Central memory CD4-positive, alpha-beta T cell (primary cell): ENCODE results near the gene ARL6IP4.
"Not testable (repeated sequence)": the region's sequence is repeated elsewhere in the genome, so short reads cannot be mapped to it uniquely, and the experiment has no call there.

Source experiments
- DNase-seq: peaks from one replicate; pipeline ENCODE4 v3.0.0; 2022
- total RNA-seq, 3 experiments: gene quantifications; one replicate each; lab custom pipeline; 2026; lab: John Stamatoyannopoulos, UW

The ARL6IP4 gene
- total RNA-seq: 0.67 to 2.5 (median 1.4) reads per million in 3 experiments

DNA sequence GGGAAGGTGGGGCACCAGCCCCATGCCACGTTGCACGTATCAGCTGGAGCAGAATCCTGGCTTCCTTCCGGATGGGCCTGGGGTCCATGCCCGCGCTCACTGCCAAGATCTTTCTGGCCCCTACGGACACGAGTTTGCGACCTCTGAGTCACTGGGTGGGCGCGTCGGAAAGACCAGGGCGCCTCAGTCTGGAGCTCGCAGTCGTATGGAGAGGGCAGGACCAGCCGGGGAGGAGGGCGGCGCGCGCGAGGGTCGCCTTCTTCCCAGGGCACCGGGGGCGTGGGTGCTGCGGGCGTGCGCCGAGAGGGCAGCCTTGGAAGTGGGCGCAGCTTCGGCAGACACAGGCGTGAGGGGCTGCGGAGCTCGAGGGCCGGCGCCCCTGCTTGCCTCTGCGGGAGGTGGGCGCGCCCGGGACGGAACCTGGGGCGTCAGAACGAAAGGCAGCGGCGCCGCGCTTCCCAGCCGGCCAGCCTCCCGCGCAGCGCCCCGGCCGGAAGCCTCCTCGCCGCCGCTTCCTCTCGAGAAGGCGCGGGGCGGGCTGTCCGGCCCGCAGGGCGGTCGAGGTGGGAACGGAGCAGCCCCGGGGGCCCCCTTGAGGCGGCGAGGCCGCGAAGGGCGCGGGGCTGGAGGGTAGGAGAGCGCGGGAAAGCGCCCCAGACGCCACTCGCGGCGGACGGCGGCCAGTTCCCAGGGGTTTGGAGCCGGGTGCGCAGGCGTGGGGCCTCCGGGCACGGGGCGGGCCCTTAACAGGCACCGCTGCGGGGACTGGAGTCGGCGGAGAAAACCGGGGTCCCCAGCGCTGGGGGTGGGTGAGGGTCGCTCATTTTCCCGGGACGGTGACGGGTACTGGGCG is at the start of gene ARL6IP4:
Gene ARL6IP4 (plus strand): TSS at position 499 of the 853 bp plus-strand sequence. CDS start 459 bp downstream, outside the sequence.
- peak; percentile 60 for DNase-seq

DNA sequence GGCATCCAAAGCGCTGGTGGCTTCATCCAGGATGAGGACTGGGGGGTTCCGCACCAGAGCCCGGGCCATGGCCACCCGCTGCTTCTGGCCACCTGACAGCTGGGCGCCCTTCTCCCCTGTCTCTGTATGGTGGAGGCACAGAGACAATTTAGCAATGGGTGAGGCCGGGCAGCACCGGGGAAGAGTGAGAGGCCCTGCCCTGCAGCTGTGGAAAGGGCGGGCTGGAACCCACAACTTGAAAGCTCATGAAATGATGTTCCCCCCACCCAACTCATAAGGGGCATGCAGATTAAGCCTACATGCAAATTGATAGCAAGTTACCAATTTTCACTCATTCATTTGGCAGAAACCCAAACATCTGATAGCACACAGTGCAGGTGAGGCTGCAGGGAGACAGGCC is 48.3 kb upstream of the ARL6IP4 start:
- DNase-seq: no peak

DNA sequence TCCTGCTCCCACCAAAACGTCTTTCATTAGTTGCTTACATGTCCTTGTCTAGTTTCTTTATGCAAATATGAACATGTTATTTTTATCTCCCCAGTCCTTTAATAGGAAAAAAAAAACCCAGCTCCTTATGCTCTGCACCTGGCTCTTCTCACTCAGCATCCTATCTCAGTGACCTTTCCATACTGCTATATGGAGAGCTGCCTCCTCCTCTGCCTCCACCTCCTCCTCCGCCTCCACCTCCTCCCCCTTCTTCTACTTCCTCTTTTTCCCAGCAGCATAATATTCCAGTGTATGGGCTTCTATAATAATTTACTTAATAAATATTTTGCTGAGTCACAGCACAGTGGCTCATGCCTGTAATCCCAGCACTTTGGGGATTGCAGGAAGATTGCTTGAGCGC is 45.8 kb upstream of the ARL6IP4 start:
- DNase-seq: no peak

DNA sequence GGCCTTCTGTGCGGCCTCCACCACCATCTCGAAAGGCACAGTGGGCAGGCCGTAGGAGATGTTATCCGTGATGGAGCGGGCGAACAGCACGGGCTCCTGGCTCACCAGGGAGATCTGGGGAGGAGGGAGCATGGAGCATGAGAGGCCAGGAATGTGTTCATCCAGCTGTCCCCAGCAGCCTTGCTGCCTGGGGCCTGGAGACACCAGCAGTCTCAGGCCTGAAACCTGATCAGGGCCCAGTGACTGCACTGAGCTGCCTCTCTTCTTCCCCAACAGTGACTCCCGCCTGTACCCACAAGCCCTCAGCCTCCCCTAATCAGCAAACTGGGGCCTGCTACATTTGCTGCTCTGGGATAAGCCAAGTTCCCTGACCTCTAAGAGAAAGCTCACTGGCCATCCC is 45.2 kb upstream of the ARL6IP4 start:
- DNase-seq: no peak

DNA sequence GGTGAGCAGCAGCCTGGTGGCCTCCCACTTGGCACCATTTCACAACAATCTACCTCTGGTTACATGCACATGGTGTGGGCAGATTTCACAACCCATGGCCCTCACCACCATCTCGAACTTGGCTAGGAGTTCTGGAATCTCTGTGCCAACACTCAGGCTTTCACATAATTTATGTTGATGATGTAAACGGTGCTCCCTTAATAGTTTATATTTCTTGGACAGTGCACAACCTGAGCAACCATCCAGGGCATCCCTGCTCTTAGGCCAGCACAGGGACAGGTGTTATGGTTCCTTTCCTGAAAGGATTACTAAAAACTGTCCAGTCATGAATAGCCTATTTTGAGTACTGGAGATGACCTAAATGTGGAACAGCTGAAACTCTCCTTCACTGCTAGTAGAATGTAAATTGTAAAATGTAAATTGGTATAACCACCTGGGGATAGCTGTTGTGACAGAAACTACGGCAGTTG is 42.8 kb upstream of the ARL6IP4 start:
- no peak for DNase-seq

DNA sequence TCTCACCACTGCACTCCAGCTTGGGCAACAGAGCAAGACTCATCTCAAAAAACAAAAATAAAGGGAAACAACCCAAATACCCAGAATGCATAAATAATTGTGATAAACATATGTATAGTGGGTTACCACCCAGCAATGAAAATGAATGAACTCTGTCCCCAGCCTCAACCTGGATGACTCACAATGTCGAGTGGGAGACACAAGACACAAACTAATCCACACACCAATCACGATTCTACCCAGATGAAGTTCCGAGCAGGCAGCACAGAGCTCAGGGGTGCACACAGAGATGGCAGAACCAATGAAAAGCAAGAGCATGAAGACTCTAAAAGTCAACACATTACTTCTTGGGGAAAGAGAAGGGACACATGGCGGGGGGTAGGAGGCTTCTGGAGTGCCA is 41.4 kb upstream of the ARL6IP4 start:
- no peak for DNase-seq

DNA sequence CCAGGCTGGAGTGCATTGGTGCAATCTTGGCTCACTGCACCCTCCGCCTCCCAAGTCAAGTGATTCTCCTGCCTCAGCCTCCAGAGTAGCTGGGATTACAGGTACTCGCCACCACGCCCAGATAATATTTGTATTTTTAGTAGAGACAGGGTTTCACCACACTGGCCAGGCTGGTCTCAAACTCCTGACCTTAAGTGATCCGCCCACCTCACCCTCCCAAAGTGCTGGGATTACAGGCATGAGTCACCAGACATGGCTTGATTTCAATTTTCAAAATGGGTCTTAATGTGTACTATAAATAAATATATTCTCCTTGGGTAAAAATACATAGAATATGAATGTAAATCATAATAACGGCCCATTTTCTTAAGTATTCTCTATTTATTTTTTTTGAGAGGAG is 39.1 kb upstream of the ARL6IP4 start:
- not testable (repeated sequence) for DNase-seq

DNA sequence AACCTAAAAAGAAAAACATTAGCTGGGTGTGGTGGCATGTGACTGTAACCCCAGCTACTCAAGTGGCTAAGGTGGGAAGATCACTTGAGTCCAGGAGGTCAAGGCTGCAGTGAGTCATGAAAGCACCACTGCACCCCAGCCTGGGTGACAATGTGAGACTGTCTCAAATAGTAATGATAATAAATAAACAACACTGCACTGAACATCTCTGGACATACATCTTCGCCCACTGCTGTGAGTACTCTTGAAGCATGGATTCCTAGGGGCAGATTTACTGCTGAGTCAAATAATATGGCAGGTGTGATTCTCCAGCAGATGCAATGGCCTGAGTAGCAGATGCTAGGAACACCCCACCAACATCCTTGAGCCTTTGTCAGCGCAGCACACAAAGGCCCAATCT is 37.8 kb upstream of the ARL6IP4 start:
- DNase-seq: no peak

DNA sequence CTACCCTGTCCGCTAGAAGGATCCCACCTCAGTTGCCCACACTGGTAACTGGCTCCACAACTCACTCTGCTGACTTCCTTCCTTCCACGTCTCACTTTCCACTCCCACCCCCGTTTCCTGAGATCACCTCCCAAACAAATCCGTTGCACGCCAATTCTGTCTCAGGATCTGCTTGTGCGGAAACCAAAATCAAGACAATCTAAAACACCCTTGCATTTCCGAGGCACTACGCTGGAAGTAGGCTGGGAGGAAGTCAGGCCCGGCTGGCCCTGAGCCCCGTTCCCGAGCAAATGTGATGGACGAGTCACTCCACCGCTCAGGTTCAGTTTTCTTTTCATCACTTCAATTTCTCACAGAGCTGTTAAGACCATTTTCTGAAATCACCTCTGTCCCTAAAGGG is 37.3 kb upstream of the ARL6IP4 start:
- DNase-seq: no peak

DNA sequence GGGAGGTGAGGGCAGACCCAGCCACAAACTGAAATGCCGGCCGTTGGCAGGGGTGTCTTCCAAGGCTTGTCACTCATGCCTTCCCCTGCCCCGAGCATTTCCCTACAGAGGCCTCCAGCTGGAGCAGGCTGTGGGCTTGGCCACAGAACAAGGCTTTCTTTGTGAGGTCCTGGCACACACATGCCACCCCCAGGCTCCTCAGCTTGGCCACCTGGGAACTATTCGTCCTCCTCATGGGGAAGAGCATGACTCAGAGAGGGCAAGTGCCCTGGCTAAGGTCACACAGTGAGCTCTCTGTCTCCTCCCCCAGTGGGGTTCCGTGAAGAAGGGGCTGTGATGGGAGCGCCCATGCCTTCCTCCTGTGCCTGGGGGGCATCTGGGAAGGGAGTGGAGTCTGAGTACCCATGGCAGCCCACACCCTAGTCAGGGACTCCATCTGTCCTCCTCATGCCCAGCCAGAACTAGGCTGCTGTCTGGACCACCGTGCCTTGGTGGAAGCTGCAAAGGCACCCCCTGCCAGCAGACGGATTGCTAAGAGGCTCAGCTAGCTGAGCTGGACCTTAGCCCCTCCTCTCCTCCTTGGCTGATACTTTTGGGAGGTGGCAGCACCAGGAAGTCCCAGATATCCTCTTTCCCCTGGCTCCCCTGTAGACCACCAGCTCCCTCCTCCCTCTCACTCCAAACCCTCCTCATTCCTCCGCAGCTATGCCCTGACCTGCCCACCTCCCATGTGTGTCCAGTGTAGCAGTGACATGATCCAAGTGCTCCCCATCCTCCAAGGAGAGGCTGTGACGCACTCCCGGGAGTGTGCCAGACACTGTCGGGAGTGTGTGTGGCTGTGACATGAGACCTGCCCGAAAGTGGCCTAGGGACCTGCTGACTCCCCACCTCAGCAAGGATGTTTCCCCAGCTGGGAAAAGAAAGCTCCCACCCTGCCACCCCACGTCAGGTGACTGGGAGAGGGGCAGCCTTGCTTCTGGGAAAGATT is 35.6 kb upstream of the ARL6IP4 start:
- no peak for DNase-seq

DNA sequence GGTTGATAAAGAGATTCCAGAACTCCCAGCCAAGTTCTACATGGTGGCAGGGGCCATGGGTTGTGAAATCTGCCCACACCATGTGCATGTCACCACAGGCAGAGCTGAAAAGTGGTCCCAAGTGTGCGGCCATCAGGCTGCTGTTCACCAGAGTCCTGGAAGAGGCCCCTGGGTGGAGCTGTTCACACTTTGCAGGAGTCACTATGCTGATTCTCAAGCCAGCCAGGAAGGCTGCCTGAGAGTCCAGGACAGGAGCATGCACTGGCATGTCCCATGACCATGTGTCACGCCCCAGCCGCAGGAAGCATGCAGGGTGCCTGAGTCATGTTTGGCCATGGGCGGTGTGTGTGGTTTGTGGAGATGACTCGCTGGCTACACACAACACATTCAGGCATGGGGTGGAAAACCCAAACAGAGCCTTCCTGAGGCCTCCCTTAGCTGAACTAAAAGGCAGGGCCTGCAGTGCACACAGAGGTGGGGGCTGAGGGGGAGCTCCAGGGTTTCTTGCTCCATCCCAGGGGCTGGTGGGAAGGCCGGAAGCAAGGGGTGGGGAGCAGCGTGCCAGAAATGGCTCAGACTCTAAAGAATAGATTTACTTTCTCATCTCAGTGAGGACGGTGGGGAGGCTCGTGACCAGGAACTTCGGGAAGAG is 33.7 kb upstream of the ARL6IP4 start:
- peak; percentile 17 for DNase-seq

DNA sequence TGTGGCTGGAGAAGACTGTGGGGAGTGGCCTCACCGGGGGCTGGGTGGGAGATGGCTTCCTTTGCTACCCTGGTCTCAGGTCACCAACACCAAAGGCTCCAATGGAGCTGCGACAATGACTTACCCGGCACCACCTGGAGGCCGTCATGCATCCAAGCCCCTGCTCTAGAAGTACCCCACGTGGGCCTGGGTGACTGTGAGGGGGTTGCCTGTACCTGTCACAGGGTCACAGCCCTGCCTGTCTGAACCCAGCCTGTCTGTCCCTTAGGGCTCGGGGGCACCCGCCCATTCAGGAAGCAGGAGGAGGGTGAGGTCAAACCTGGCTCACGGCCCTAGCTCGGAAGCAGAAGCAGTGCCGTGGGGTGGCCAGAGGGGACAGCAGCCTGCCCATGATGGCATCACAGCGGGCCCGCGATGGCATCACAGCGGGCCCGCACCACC is 33.1 kb upstream of the ARL6IP4 start:
- no peak for DNase-seq

DNA sequence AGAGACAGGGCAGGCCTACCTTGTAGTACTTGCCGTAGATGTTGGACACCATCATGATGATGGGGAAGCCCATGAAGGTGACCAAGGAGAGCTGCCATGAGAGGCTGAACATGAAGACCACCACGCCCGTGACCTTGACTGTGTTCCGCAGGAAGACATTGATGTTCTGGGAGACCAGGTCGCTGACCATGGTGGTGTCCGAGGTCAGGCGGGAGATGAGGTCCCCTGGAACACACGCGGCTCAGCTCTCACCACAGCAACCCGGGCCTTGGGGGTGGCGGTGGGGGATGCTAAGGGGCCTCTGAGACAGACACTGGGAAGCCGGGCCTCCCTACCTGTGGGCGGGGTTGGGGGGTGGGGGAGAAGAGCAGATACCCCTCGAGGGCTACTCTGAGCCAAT is 31.9 kb upstream of the ARL6IP4 start:
- no peak for DNase-seq

DNA sequence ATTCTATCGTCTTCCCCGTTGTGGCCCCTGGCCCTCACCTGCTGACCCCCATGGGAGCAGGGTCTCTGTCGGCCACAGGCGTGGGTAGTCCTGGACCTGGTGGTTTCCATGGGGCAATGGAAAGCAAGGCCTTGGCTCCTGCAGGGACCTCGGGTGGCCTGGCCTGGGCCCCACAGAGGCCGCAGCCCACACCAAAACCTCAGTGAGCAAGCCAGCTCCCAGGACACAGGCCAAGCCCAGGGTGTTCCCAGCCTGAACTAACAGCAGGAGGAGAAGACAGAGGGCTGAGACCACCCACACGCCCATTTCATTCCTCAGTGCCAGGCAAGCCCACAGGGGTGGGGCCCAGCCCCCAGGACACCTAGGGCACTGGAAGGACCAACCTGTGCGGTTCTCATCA is 31.1 kb upstream of the ARL6IP4 start:
- DNase-seq: no peak

DNA sequence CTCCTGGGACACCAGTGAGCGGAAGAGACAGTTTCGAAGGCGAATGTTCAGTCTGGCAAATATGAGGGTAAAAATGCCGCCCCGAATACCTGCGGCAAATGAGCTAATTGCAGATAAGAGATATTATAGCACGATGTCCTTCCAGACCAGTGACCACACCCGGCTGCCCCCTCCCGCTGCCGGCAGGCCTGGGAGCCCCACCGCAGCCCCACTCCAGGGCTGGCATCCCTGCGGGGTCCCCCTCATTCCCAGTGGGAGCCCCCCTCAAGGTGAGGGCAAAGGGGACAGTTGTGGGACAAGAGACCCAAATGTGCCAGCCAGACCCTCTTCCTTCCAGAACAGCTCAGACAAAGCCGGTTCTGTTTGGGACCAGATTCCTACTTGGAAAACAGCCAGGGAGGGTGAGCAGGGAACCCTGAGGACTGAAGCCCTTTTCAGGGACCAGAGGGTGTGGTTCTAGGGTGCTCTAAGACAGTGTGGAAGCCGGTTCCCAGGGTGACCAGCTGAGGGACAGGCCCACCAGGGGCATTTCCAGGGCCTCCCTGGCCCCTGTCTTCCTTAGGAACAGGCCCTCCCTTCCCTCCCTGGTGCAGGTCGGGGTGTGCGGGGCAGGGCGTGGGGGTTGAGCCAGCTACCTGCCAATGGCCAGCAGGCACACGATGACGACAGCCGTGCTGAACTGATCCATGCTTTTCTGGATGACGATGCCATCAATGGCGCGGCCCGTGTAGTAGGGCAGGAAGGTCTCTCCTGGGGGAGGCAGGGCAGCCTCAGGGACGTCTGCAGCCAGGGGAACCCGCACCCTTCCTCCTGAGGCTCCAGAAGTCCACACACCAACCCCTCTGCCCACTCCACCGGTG is 30.4 kb upstream of the ARL6IP4 start:
- no peak for DNase-seq

DNA sequence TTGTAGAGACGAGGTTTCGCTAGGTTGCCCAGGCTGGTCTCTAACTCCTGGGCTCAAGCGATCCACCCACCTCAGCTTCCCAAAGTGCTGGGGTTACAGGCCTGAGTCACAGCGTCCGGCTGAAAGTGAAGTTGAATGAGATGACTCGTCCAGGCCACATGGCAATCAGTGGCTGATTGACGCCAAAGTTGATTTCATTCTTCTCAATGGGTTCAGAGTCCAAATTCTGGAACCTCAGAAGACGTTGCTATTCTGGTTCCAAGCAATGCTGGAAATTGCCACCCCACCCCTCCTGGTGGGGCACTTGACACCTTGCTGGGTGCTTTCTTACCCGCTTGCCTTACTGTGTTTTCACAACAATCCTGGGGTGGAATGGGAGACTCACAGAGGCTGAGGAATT is 29.1 kb upstream of the ARL6IP4 start:
- no peak for DNase-seq

DNA sequence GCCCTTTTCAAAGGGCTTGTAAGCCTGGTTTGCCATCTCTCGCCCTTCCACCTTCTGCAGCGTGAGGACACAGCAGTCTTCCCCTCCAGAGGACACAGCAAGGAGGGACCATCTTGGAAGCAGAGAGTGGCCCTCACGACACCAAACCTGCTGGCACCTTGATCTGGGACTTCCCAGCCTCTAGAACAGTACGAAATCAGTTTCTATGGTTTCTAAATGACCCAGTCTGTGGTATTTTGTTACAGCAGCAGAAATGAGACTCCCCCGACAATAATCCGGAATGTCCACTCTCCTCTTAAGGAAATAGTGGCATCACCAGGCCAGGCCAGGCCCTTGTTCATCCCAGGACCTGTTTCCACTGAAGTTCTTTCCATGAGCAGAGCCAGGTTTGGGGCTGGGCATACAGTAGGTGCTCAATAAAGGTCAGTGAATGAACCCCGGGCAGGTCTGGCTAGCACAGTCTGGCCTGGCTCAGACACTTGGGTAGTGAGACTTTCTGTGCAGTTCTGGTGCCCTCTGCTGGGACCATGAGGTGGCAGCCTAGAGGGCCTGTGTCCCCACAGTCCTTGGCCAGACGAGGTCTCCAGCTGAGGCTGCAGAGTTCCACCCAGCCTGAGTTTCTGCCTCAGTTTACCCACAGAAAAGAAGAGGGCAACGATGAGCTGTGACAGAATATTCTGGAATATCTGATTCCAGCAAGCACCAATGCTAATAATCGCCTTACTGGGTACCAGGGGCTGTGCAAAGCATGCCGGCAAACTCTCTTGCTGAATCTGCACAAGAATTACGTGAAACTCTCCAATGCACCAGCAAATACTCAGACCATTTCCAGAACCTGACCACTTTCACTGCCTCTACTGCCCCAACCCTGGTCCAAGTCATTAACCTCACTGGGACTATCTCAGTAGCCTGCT is 28.2 kb upstream of the ARL6IP4 start:
- DNase-seq: peak; percentile 63

DNA sequence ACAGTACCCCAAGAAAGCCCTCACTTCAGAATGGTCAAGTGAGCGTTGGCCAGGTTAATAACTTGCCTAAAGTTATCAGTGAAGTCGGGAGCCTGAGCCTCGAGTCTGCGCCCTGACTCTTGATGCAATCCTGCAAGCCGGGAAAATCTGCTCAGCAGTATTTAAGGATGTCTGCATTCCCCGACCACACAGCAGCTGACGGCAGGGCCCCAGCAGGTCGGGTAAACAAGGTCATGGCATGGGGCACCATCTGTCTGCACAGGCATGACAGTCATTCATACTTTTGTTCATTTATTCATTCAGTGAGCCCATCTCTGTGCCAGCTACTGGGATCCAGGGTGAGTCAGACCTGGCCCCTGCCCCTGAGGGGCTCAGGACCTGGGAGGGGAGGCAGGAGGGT is 25.3 kb upstream of the ARL6IP4 start:
- DNase-seq: no peak

DNA sequence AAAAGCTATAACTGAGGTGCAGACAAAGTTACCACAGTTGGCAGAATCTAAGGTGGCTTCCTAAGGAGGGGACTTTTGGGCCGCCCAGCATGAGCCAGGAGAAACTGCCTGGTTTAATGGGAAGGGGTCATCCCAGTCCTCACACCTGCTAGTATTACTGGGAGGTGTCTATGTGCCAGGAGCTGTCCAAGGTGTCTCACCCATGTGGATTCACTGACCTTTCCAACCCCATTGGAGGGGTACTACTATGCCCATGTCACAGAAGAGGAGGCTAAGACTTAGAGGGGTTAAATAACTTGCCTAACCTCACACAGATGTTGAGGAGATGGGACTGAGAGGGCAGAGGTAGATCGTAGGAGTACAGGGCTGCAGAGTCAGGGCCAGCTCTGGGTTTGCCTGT is 24.4 kb upstream of the ARL6IP4 start:
- no peak for DNase-seq

DNA sequence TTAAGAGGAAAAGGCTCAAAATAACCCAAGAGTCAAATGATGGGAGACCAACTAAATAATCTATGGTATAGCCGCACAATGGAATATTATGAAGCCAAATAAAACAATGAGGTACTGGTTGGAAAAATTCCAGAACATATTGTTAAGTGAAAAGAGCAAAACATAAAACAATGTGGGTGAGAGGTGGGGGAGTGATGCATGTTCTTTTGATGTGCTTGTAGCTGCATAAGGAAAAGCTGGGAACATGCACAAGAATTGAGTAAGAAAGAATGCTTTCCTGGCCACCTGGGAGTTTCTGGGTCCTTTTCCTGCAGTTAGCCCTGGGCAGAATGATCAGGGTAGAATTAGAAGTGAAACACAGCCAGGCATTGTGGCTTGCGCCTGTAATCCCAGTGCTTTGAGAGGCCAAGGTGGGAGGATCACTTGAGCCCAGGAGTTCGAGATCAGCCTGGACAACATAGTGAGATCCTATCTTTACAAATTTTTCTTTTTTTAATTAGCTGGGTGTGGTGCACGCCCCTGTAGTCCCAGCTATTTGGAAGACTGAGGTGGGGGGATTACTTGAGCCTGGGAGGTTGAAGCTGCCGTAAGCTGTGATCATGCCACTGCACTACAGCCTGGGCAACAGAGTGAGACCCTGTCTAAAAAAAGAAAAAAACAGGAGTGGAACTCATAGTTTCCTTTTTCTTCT is 22.1 kb upstream of the ARL6IP4 start:
- DNase-seq: no peak
